ENCODE data around the gene PHOSPHO2.

PHOSPHO2 gene

DNA sequence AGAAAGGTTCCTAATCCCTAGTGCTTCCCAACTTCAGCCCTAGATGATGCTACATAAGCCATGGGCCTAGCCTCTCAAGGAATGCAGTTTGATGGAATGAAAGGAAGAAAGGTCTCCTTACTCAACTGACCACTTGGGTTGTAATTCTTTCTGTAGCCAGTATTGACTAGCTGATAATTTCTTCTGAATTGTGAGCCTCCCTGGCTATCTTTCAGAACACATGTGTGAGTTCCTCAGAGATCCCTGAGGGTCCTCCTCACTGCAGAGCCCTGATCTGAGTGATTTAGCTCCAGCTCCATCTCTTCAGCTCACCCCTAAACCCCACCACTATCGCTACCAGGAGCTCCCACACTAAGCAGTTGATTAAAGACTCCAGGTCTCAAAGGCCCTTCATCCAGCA, 31.5 kb upstream of the PHOSPHO2 start:
- H3K9ac ChIP-seq (ENCODE audit: low read length): no peak overlapping the region
- H3K4me1 ChIP-seq (ENCODE audit: control insufficient read depth, insufficient read depth, low read depth, low read length): no peaks in the 10 kb centered on the region
- H2BK120ac ChIP-seq (ENCODE audit: low read depth, low read length): no peak overlapping the region
- 95% methylated on average over 1 of the region's 1 CpG for WGBS
- no peak overlapping the region for H3K4me3 ChIP-seq (ENCODE audit: insufficient read depth in 1 of 2, low read depth in 1 of 2, low read length in 2 of 2)
- H2BK5ac ChIP-seq (ENCODE audit: low read depth, low read length, poor library complexity, severe bottlenecking): no peak overlapping the region
- H3K18ac ChIP-seq (ENCODE audit: low read depth in 1 of 2, low read length in 2 of 2): no peak overlapping the region
- H4K8ac ChIP-seq (ENCODE audit: low read length): no peak overlapping the region
- H2BK12ac ChIP-seq (ENCODE audit: low read length in 2 of 2): no peak overlapping the region
- H2BK15ac ChIP-seq (ENCODE audit: low read depth, poor library complexity, severe bottlenecking): no peak overlapping the region
- H3K4ac ChIP-seq (ENCODE audit: low read depth in 1 of 2, low read length in 2 of 2): no peak overlapping the region
- H3K27me3 ChIP-seq (ENCODE audit: control insufficient read depth in 1 of 2, insufficient read depth in 1 of 2, low read length in 2 of 2): peaks cover 0 to 5% of the 10 kb centered on the region in 2 experiments
- H3K14ac ChIP-seq (ENCODE audit: low read length in 2 of 2): no peak overlapping the region
- H3K79me1 ChIP-seq (replicated peaks; ENCODE audit: low read length, poor library complexity, severe bottlenecking): no peaks in the 10 kb centered on the region
- H3K36me3 ChIP-seq (ENCODE audit: control insufficient read depth in 1 of 2, insufficient read depth in 2 of 2, low read depth in 1 of 2, low read length in 2 of 2): no peaks in the 10 kb centered on the region
- DNase-seq: no peak
- H2AFZ ChIP-seq (ENCODE audit: low read depth, low read length): no peak overlapping the region
- no peak overlapping the region for H3K27ac ChIP-seq (ENCODE audit: low read length, poor library complexity, severe bottlenecking)
- H3K9me3 ChIP-seq (ENCODE audit: control insufficient read depth, low read length): no peaks in the 10 kb centered on the region
- no peak overlapping the region for H2AK5ac ChIP-seq (ENCODE audit: low read length, severe bottlenecking)
- H3K4me2 ChIP-seq (ENCODE audit: low read length, poor library complexity, severe bottlenecking): no peak overlapping the region
- no peak overlapping the region for H3K23ac ChIP-seq (ENCODE audit: low read length in 2 of 2)
- H4K91ac ChIP-seq (ENCODE audit: low read length): no peak overlapping the region

DNA sequence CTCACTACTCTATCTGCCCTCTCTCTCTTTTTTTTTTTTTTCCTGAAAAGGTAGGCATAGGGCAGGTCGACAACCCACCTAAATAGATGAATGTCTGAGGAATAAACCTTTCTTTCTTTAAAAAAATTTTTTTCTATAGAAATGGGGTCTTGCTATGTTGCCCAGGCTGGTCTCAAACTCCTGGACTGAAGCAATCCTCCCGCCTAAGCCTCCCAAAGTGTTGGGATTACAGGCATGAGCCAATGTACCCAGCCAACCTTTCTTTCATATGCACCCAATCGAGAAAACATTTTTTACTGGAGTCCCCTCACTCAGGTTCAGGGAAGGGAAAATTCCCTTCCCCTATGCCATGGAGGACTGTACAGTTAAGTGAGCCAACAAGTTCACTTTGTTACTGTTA, 31.0 kb upstream of the PHOSPHO2 start:
- peaks cover 0 to 5% of the 10 kb centered on the region in 2 experiments for H3K27me3 ChIP-seq (ENCODE audit: control insufficient read depth in 1 of 2, insufficient read depth in 1 of 2, low read length in 2 of 2)
- no peak overlapping the region for H3K18ac ChIP-seq (ENCODE audit: low read depth in 1 of 2, low read length in 2 of 2)
- H3K36me3 ChIP-seq (ENCODE audit: control insufficient read depth in 1 of 2, insufficient read depth in 2 of 2, low read depth in 1 of 2, low read length in 2 of 2): no peaks in the 10 kb centered on the region
- H2BK120ac ChIP-seq (ENCODE audit: low read depth, low read length): no peak overlapping the region
- H4K8ac ChIP-seq (ENCODE audit: low read length): no peak overlapping the region
- H3K4me3 ChIP-seq (ENCODE audit: insufficient read depth in 1 of 2, low read depth in 1 of 2, low read length in 2 of 2): no peak overlapping the region
- no peak overlapping the region for H2BK15ac ChIP-seq (ENCODE audit: low read depth, poor library complexity, severe bottlenecking)
- no peaks in the 10 kb centered on the region for H3K9me3 ChIP-seq (ENCODE audit: control insufficient read depth, low read length)
- H3K9ac ChIP-seq (ENCODE audit: low read length): no peak overlapping the region
- H4K91ac ChIP-seq (ENCODE audit: low read length): no peak overlapping the region
- H2BK5ac ChIP-seq (ENCODE audit: low read depth, low read length, poor library complexity, severe bottlenecking): no peak overlapping the region
- WGBS: 86% methylated on average over 2 of the region's 3 CpGs
- no peak overlapping the region for H3K23ac ChIP-seq (ENCODE audit: low read length in 2 of 2)
- no peak overlapping the region for H2BK12ac ChIP-seq (ENCODE audit: low read length in 2 of 2)
- H3K79me1 ChIP-seq (replicated peaks; ENCODE audit: low read length, poor library complexity, severe bottlenecking): no peaks in the 10 kb centered on the region
- H3K4me1 ChIP-seq (ENCODE audit: control insufficient read depth, insufficient read depth, low read depth, low read length): no peaks in the 10 kb centered on the region
- no peak overlapping the region for H3K4me2 ChIP-seq (ENCODE audit: low read length, poor library complexity, severe bottlenecking)
- no peak for DNase-seq
- no peak overlapping the region for H3K4ac ChIP-seq (ENCODE audit: low read depth in 1 of 2, low read length in 2 of 2)
- H2AK5ac ChIP-seq (ENCODE audit: low read length, severe bottlenecking): no peak overlapping the region
- H2AFZ ChIP-seq (ENCODE audit: low read depth, low read length): no peak overlapping the region
- no peak overlapping the region for H3K27ac ChIP-seq (ENCODE audit: low read length, poor library complexity, severe bottlenecking)
- no peak overlapping the region for H3K14ac ChIP-seq (ENCODE audit: low read length in 2 of 2)

DNA sequence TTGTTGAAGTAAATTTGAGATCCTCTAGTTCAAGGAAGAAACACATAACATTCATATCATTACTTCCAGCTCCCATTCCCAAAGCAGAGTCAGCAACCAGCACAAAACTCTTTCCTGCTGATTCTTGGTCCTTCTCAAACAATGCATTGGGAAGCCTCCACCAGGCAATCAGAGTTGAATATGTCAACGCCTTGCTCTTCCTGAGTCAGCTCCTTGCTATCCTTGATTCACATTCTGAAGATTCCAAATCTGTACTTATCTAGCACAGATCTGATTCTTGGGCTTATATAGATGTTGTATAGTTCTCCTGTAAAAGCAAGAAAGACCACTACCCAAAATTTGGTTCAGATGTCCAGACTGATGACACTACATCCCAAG, 29.7 kb upstream of the PHOSPHO2 start:
- no CpG with 5 or more reads among the region's 1 CpG for WGBS
- H3K27ac ChIP-seq (ENCODE audit: low read length, poor library complexity, severe bottlenecking): no peak overlapping the region

DNA sequence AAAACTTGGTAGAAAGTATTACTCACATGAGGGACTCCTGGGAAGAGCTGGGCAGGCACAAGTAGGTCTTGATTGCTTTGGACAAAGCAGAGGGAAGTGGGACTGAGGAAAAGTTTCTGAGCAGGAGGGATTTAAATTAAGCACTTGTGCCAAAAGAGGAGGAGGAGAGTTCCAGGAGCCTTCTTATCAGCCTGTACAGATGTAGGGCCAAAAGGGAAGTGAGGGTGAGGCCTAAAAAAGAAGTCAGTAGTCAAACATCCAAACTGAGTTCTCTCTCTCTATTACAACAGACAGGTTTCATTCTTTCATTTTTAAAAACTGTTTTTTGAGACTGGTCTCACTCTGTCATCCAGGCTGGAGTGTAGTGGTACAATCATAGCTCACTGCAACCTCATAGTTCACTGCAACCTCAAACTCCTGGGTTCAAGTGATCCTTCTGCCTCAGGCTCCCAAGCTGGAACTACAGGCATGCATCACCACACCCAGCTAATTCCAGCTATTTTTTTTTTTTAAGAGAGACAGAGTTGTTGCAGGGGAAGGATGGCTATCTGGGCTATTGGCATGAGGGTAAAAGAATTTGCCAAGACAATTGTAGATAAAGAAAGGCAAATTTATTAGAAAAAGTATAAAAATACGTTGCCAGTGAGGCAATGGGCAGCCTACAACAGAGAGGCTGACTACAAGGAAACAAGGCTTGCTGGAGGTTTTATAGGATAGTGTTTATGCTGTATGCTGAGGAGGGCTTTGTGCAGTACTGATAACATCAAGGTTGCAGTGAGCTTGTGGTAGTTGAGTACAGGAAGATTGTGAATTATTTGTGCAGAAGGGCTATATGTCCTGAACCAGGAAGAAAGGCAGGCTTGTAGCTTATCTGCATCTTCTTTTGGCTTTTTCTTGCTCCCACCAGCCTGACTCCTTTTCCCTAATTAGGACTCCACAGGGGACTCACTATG, 29.0 kb upstream of the PHOSPHO2 start:
- H3K4me1 ChIP-seq (ENCODE audit: control insufficient read depth, insufficient read depth, low read depth, low read length): no peaks in the 10 kb centered on the region
- no peak for DNase-seq
- H3K27me3 ChIP-seq (ENCODE audit: control insufficient read depth in 1 of 2, insufficient read depth in 1 of 2, low read length in 2 of 2): peaks cover 0 to 5% of the 10 kb centered on the region in 2 experiments
- H3K9me3 ChIP-seq (ENCODE audit: control insufficient read depth, low read length): no peaks in the 10 kb centered on the region
- H3K4ac ChIP-seq (ENCODE audit: low read depth in 1 of 2, low read length in 2 of 2): no peak overlapping the region
- H4K8ac ChIP-seq (ENCODE audit: low read length): no peak overlapping the region
- H3K79me1 ChIP-seq (replicated peaks; ENCODE audit: low read length, poor library complexity, severe bottlenecking): no peaks in the 10 kb centered on the region
- no peak overlapping the region for H2BK5ac ChIP-seq (ENCODE audit: low read depth, low read length, poor library complexity, severe bottlenecking)
- no peak overlapping the region for H3K14ac ChIP-seq (ENCODE audit: low read length in 2 of 2)
- no peak overlapping the region for H3K27ac ChIP-seq (ENCODE audit: low read length, poor library complexity, severe bottlenecking)
- no peak overlapping the region for H3K18ac ChIP-seq (ENCODE audit: low read depth in 1 of 2, low read length in 2 of 2)
- H4K91ac ChIP-seq (ENCODE audit: low read length): no peak overlapping the region
- H2AK5ac ChIP-seq (ENCODE audit: low read length, severe bottlenecking): no peak overlapping the region
- H3K23ac ChIP-seq (ENCODE audit: low read length in 2 of 2): no peak overlapping the region
- H2BK15ac ChIP-seq (ENCODE audit: low read depth, poor library complexity, severe bottlenecking): no peak overlapping the region
- no peak overlapping the region for H3K4me3 ChIP-seq (ENCODE audit: insufficient read depth in 1 of 2, low read depth in 1 of 2, low read length in 2 of 2)
- H3K9ac ChIP-seq (ENCODE audit: low read length): no peak overlapping the region
- H2AFZ ChIP-seq (ENCODE audit: low read depth, low read length): no peak overlapping the region
- no peak overlapping the region for H2BK120ac ChIP-seq (ENCODE audit: low read depth, low read length)
- no peak overlapping the region for H2BK12ac ChIP-seq (ENCODE audit: low read length in 2 of 2)
- H3K36me3 ChIP-seq (ENCODE audit: control insufficient read depth in 1 of 2, insufficient read depth in 2 of 2, low read depth in 1 of 2, low read length in 2 of 2): no peaks in the 10 kb centered on the region
- 45% methylated on average over 1 of the region's 1 CpG for WGBS
- no peak overlapping the region for H3K4me2 ChIP-seq (ENCODE audit: low read length, poor library complexity, severe bottlenecking)

More for the DNA sequence above, 29.7 kb upstream of the PHOSPHO2 start:
- no peak overlapping the region for H4K8ac ChIP-seq (ENCODE audit: low read length)
- H3K9me3 ChIP-seq (ENCODE audit: control insufficient read depth, low read length): no peaks in the 10 kb centered on the region
- no peak overlapping the region for H3K18ac ChIP-seq (ENCODE audit: low read depth in 1 of 2, low read length in 2 of 2)
- no peak overlapping the region for H2AFZ ChIP-seq (ENCODE audit: low read depth, low read length)
- H4K91ac ChIP-seq (ENCODE audit: low read length): no peak overlapping the region
- no peak overlapping the region for H3K4me2 ChIP-seq (ENCODE audit: low read length, poor library complexity, severe bottlenecking)
- H3K4me3 ChIP-seq (ENCODE audit: insufficient read depth in 1 of 2, low read depth in 1 of 2, low read length in 2 of 2): no peak overlapping the region
- no peak overlapping the region for H2AK5ac ChIP-seq (ENCODE audit: low read length, severe bottlenecking)
- peaks cover 0 to 5% of the 10 kb centered on the region in 2 experiments for H3K27me3 ChIP-seq (ENCODE audit: control insufficient read depth in 1 of 2, insufficient read depth in 1 of 2, low read length in 2 of 2)
- no peak overlapping the region for H2BK120ac ChIP-seq (ENCODE audit: low read depth, low read length)
- no peak overlapping the region for H2BK15ac ChIP-seq (ENCODE audit: low read depth, poor library complexity, severe bottlenecking)
- no peak overlapping the region for H3K23ac ChIP-seq (ENCODE audit: low read length in 2 of 2)
- no peaks in the 10 kb centered on the region for H3K4me1 ChIP-seq (ENCODE audit: control insufficient read depth, insufficient read depth, low read depth, low read length)
- no peak overlapping the region for H3K4ac ChIP-seq (ENCODE audit: low read depth in 1 of 2, low read length in 2 of 2)
- no peak overlapping the region for H2BK5ac ChIP-seq (ENCODE audit: low read depth, low read length, poor library complexity, severe bottlenecking)
- no peak overlapping the region for H2BK12ac ChIP-seq (ENCODE audit: low read length in 2 of 2)
- H3K36me3 ChIP-seq (ENCODE audit: control insufficient read depth in 1 of 2, insufficient read depth in 2 of 2, low read depth in 1 of 2, low read length in 2 of 2): no peaks in the 10 kb centered on the region
- no peaks in the 10 kb centered on the region for H3K79me1 ChIP-seq (replicated peaks; ENCODE audit: low read length, poor library complexity, severe bottlenecking)
- H3K9ac ChIP-seq (ENCODE audit: low read length): no peak overlapping the region
- no peak overlapping the region for H3K14ac ChIP-seq (ENCODE audit: low read length in 2 of 2)
- DNase-seq: no peak

Data from mesenchymal stem cell (in vitro differentiated cells and primary cell).